Stimulated activated CD8-positive, alpha-beta memory T cell treated with anti-CD3 and anti-CD28 coated beads, Interleukin-4, amount 100 ng/mL, for 4 hours (primary cell): ENCODE measurements around the gene PROX1.

Experiments
- DNase-seq, 2 donors: peaks; one replicate each; pipeline ENCODE4 v3.0.0-alpha.2; 2020; ENCODE audit warnings: low read depth in 2 of 2, low spot score in 1 of 2

The PROX1 gene, protein sequence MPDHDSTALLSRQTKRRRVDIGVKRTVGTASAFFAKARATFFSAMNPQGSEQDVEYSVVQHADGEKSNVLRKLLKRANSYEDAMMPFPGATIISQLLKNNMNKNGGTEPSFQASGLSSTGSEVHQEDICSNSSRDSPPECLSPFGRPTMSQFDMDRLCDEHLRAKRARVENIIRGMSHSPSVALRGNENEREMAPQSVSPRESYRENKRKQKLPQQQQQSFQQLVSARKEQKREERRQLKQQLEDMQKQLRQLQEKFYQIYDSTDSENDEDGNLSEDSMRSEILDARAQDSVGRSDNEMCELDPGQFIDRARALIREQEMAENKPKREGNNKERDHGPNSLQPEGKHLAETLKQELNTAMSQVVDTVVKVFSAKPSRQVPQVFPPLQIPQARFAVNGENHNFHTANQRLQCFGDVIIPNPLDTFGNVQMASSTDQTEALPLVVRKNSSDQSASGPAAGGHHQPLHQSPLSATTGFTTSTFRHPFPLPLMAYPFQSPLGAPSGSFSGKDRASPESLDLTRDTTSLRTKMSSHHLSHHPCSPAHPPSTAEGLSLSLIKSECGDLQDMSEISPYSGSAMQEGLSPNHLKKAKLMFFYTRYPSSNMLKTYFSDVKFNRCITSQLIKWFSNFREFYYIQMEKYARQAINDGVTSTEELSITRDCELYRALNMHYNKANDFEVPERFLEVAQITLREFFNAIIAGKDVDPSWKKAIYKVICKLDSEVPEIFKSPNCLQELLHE

DNA sequence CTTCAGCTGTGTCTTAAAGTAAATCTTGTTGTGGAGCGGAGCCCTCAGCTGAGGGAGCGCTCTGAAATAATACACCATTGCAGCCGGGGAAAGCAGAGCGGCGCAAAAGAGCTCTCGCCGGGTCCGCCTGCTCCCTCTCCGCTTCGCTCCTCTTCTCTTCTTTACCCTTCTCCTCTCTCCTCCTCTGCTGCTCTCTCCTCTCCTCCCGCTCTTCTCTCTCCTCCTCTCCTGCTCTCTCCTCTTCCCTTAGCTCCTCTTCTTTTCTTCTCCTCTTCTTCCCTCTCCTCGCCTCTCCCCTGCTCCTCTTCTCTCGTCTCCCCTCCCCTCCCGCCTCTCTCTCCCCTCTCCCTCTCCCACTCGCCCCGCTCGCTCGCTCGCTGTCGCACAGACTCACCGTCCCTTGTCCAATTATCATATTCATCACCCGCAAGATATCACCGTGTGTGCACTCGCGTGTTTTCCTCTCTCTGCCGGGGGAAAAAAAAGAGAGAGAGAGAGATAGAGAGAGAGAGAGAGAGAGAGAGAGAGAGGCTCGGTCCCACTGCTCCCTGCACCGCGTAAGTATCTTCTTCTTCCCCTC lies at the start of gene PROX1:
PROX1 (plus strand) TSS at position 47 of the 580 bp plus-strand sequence. CDS start 8,563 bp downstream, outside the sequence.
- no peak for DNase-seq

DNA sequence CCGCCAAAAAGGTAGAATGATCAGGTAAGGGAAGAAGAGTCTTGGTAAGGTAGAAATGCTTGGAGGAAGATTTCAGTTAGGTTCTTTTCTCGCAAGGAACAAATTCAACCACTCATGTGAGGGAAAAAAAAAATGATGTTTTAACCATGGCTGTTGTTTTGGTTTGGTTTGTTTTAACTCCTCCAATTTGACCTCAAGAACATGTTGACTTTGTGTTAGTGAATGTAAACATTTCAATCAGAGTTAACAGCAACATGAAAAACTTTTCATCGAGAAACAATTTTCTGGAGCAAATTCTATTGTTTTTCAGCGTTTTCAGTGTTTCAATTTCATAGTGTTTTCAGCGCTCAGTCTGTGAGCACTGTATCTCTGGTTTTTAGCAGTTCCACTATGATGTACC lies 49.0 kb upstream of the PROX1 start:
- no peak for DNase-seq

GRCh38 chr1:213939888-213940287 lies 47.9 kb upstream of the PROX1 start:
- DNase-seq: no peak

DNA sequence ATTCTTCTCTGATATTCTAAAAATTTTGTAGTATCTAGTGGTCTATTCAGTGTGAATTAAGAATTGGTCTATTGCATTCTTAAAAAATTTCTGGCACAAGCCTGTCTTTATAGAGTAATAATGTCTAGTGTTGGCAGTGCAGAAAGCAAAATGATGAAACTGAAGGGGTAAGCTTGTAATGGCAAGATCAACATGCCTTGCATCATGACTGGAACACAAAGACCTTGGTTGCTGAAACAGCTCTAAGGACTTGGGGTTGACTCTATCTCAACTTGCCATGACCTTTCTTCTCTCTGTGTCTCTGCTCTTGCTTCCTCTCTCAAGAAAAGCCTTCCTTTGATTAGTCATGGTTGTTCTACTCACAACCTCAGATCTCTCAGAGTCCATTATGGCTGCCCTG lies 46.8 kb upstream of the PROX1 start:
- no peak for DNase-seq

DNA sequence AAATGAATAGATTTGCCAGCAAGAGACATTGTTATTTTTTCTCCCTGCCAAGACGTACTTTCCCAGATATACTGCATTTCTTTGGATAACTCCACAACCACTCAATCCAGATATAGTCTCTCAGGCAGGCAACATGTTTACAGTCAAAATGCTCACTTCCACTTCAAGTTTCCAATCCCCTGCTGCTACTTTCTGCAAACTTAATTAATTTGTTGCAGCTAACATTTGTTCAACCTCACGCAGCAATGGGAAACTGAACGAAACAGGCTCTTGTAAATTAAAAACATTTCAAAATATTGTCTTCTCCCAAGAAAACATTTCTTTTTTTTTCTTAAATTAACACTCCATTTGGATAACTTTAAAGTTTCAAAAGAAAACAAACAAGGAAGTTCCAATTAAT lies 45.7 kb upstream of the PROX1 start:
- no peak for DNase-seq

DNA sequence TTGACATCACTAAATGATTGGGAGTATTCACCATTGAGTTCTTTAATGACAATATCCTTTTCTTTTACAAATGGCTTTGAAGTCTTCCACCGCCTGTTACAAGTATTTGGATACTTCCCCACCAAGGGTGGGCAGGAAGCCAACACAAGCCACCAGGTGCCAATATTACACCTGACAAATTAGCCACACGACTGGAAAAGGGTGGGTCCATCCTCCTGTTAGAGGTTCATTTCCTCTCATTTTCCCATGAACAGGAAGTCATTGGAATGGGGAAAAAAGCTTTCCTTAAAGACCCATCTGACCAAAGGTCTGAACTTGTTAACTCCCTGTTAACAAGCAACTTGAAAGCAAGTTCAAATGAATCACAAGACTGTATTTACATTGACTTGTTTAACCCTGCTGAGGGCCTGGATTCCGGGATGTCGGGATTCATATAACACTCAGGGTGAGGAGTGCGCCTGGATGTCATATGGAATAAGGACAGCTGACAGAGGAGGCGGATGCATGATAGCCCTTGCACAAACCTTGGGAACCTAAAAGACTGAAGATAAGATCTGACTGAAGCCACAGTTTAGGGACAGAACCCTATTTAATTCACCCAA lies 40.5 kb upstream of the PROX1 start:
- DNase-seq: no peak

GRCh38 chr1:213951876-213952275 lies 35.9 kb upstream of the PROX1 start:
- DNase-seq: no peak

- DNase-seq: no peak
Measured at GRCh38 chr1:213953806-213954205, 34.0 kb upstream of the PROX1 start.

GRCh38 chr1:213956295-213956770 lies 31.4 kb upstream of the PROX1 start:
- DNase-seq: no peak

- DNase-seq: no peak
Measured at GRCh38 chr1:213958346-213958745, 29.4 kb upstream of the PROX1 start.

- no peak for DNase-seq
Measured at GRCh38 chr1:213960963-213961362, 26.8 kb upstream of the PROX1 start.

DNA sequence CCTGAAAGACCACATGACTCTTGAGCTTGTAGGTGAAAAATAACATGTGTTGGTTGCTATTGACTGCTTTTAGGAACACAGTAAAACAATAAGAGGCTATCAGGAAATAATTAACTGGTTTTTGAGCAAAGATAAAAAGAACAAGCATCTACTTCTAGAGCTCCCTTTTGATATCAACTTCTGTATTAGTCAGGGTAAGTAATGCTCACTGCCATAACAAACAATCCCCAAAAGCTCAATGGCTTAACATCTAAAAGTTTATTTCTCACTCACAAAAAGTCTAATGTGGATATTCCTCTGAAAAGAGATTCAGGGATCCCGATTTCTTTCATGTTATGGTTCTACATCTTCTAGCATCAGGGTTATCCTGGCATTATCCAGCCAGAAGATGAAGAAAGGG lies 25.3 kb upstream of the PROX1 start:
- DNase-seq: no peak

DNA sequence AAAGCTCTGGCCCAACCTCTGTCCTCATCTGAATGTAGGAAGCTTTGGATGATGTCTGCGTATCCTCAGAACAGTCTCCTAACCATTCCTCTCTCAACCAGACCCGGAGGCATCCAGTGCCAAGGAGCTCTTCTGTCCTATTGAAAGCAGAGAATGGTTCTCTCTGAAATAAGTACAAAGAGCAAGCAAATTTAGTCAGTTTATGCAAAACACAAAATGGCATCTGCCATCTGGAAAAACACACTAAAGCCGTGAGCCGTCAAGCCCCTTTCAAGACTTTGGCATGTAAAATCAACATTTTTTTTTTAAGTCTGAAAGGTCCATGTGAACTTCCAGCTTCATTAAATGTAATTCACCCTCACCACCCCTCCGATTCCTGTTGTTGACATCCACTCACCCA lies 21.7 kb upstream of the PROX1 start:
- no peak for DNase-seq

- DNase-seq: no peak
Measured at GRCh38 chr1:213968146-213968825, 19.5 kb upstream of the PROX1 start.

GRCh38 chr1:213969958-213970555 lies 17.7 kb upstream of the PROX1 start:
- DNase-seq: no peak

GRCh38 chr1:213972141-213972540 lies 15.6 kb upstream of the PROX1 start:
- no peak for DNase-seq

- no peak for DNase-seq
Measured at GRCh38 chr1:213973129-213973528, 14.6 kb upstream of the PROX1 start.

DNA sequence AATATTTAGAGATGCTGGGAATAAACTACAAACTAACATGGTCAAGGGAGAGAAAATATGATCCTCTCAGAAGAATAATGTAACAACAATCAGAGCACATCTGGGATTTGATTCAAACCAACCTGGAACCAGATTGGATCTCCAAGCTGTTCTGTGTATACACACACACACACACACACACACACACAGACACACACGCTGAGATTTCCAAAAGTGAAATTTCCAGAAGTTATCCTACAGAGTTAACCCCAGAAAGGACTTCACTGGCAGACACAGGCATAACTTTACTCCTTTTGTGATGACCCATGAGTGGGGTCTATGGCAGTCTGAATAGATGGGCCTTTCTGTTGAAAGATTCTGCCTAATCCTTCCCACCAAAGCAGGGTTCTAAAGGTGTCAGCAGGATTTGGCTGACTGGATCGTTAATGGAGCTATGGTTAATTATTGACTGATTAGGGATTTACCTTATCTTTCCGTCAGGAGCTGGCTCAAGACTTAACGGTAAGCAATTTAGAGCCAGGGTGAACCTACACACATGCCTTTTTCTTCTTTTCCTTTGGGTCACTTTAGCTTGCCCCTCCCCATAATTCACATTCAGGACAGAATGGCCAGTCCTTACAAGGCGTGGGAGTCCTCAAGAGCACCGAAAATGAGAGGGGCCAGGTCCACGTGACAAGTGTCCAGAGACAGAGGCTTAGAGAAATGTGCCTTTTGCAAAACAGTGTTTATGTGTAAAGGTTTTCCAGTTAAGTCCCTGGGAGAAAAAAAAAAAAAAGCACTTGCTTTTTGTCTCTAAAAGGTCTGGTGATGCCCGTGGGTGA lies 10.9 kb upstream of the PROX1 start:
- DNase-seq: no peak

- DNase-seq: no peak
Measured at GRCh38 chr1:213977486-213977842, 10.3 kb upstream of the PROX1 start.

DNA sequence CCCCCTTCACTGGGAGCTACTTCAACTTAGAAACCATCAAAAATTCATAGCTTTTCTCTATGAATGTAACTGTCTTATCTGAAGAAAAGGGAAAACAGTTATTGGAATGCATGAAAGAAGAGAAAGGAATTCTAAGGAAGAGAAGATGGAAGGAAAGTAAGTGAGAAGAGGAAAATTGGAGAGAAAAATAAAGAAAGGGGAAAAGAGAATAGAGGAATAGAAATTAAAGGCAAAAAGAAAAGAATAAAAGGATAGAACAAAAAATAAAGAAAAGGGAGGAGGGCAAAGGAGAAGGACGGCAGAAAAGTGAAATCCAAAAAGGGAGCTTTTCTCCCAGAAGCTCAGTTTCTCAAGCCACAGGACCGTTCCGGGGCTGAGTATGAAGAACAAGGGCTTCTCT lies 9.9 kb upstream of the PROX1 start:
- no peak for DNase-seq
